Endothelial cell of umbilical vein (primary cell): Measurements from ENCODE around the gene TFB2M. TPM values are rescaled to one million over a fixed set of nuclear protein-coding genes. Genes with fewer than 3 reads are reported as not detected.

Experiments used
- BruUV-seq: library from RNA; stranded (reverse); fragments of 400-500 nt; replicated peaks from 2 replicates; lab custom pipeline; 2021; lab: Mats Ljungman, UMichigan
- CTCF ChIA-PET: fragments of 300-600, 350-600 bp; sonication (Branson Sonifier 250); formaldehyde crosslinking; loops from one replicate; lab custom pipeline; 2021; ENCODE audit warnings: antibody characterized with exemption, inconsistent platforms; lab: Charles Lee
- POLR2A ChIA-PET: fragments of 300-600, 350-600 bp; sonication (Branson Sonifier 250); formaldehyde crosslinking; loops from one replicate; lab custom pipeline; 2021; ENCODE audit warnings: antibody characterized with exemption, inconsistent platforms; lab: Charles Lee
- DNase-seq: peaks from one replicate; pipeline ENCODE4 v3.0.0-alpha.2; 2011; ENCODE audit warnings: low read depth, low spot score
- FAIRE-seq: peaks from 2 replicates; lab custom pipeline; 2011; peaks lifted over from hg19 to GRCh38; lab: Jason Lieb, UNC
- H2AFZ ChIP-seq: 2 replicates; pipeline ENCODE4 v1.6.0; 2012; ENCODE audit warnings: low read depth, low read length, control low read depth, inconsistent platforms
- H3K27ac ChIP-seq: 2 replicates; pipeline ENCODE4 v1.5.1; 2011; ENCODE audit warnings: low read depth, mild to moderate bottlenecking, control low read depth, low read length, moderate library complexity; ENCODE audit not compliant: insufficient read depth
- H3K27me3 ChIP-seq, 2 experiments: 2 replicates each; pipeline versions ENCODE4 v1.6.0 to v1.6.1; 2011; ENCODE audit warnings: low read length in 2 of 2, mixed read lengths in 1 of 2; ENCODE audit not compliant: control insufficient read depth in 2 of 2, insufficient read depth in 2 of 2
- H3K36me3 ChIP-seq, 2 experiments: 2 replicates in 1 of 2; 3 replicates in 1 of 2; pipeline ENCODE4 v1.5.1; 2011; ENCODE audit warnings: low read length in 2 of 2, mild to moderate bottlenecking in 1 of 2, moderate library complexity in 1 of 2; ENCODE audit not compliant: control insufficient read depth in 2 of 2, insufficient read depth in 2 of 2; ENCODE audit errors: extremely low read depth in 1 of 2
- H3K4me1 ChIP-seq: 3 replicates; pipeline ENCODE4 v1.5.1; 2011; ENCODE audit warnings: mild to moderate bottlenecking, low read length; ENCODE audit not compliant: control insufficient read depth, insufficient read depth; ENCODE audit errors: extremely low read depth
- H3K4me2 ChIP-seq: 2 replicates; pipeline ENCODE4 v1.6.1; 2011; ENCODE audit warnings: low read length, control low read depth, mixed read lengths; ENCODE audit not compliant: insufficient read depth
- H3K4me3 ChIP-seq, 3 experiments: fragments of 200-600 bp in 1 of 3; sonication (generic), shearing (Covaris generic) in 1 of 3; replicated peaks in 1 of 3; 2 replicates each; pipeline ENCODE4 v1.5.1; 2011 to 2016; ENCODE audit warnings: control low read depth in 3 of 3, low read length in 3 of 3, mild to moderate bottlenecking in 2 of 3, inconsistent platforms in 1 of 3, low read depth in 1 of 3, moderate library complexity in 1 of 3; ENCODE audit not compliant: insufficient read depth in 1 of 3
- H3K79me2 ChIP-seq: 2 replicates; pipeline ENCODE4 v1.6.0; 2012; ENCODE audit warnings: low read length, inconsistent platforms; ENCODE audit not compliant: control insufficient read depth, insufficient read depth
- H3K9ac ChIP-seq: replicated peaks from 2 replicates; pipeline ENCODE3; 2011; ENCODE audit warnings: low read length, control low read depth; ENCODE audit not compliant: insufficient read depth; ENCODE audit errors: extremely low read depth
- H3K9me1 ChIP-seq: replicated peaks from 3 replicates; pipeline ENCODE4 v1.6.0; 2011; ENCODE audit warnings: mild to moderate bottlenecking, low read length; ENCODE audit not compliant: control insufficient read depth, insufficient read depth; ENCODE audit errors: extremely low read depth
- H3K9me3 ChIP-seq: replicated peaks from 2 replicates; pipeline ENCODE4 v1.5.1; 2012; ENCODE audit warnings: low read length, inconsistent platforms; ENCODE audit not compliant: control insufficient read depth, insufficient read depth
- H4K20me1 ChIP-seq: replicated peaks from 2 replicates; pipeline ENCODE3; 2011; ENCODE audit warnings: mild to moderate bottlenecking, low read length; ENCODE audit not compliant: control insufficient read depth, insufficient read depth; ENCODE audit errors: extremely low read depth
- EZH2 ChIP-seq: IDR thresholded peaks from 2 replicates; pipeline ENCODE4 v1.6.1; 2012; ENCODE audit warnings: borderline replicate concordance, low read depth, mild to moderate bottlenecking, moderate library complexity, low read length, inconsistent platforms; ENCODE audit not compliant: severe bottlenecking
- FOS ChIP-seq: IDR thresholded peaks from 2 replicates; pipeline ENCODE4 v1.6.1; 2011; ENCODE audit warnings: mild to moderate bottlenecking, low read length, moderate library complexity, borderline replicate concordance; ENCODE audit not compliant: insufficient read depth
- GATA2 ChIP-seq: IDR thresholded peaks from 2 replicates; pipeline ENCODE4 v1.7.0; 2011; ENCODE audit warnings: low read depth, mild to moderate bottlenecking, moderate library complexity, mixed read lengths, low read length; ENCODE audit not compliant: insufficient read length, insufficient read depth
- JUN ChIP-seq: IDR thresholded peaks from 2 replicates; pipeline ENCODE4 v1.6.1; 2011; ENCODE audit warnings: borderline replicate concordance, low read depth; ENCODE audit not compliant: insufficient read length, insufficient read depth
- MYC ChIP-seq: IDR thresholded peaks from one replicate; pipeline ENCODE4 v1.6.1; 2011; ENCODE audit warnings: mild to moderate bottlenecking, low read depth, low read length
- POLR2A ChIP-seq: IDR thresholded peaks from 2 replicates; pipeline ENCODE4 v1.6.1; 2012; ENCODE audit warnings: low read depth, mild to moderate bottlenecking, control low read depth, low read length
- POLR2AphosphoS5 ChIP-seq: IDR thresholded peaks from 2 replicates; pipeline ENCODE4 v1.6.1; 2012; ENCODE audit warnings: low read depth, mild to moderate bottlenecking, control low read depth, low read length, moderate library complexity; ENCODE audit not compliant: insufficient read depth
- dilution Hi-C: fragments of 300-500 bp; cut with MboI; formaldehyde crosslinking; loops from one replicate; pipeline ENCODE4 v1.15.0; 2019; ENCODE audit warnings: low sequenced_read_pairs; ENCODE audit not compliant: extremely low pct_ligation_motif_present
- intact Hi-C: fragments of 100-400 bp; cut with micrococcal nuclease; formaldehyde crosslinking; loops from one replicate; pipeline ENCODE4 v1.10.0; 2022
- polyA plus RNA-seq, 4 experiments: library from polyadenylated mRNA; depleted of rRNA in 3 of 4; stranded (reverse) in 3 of 4; unstranded in 1 of 4; fragments of >200 nt; gene quantifications; 2 replicates each; pipeline versions ENCODE4 v1.2.1 to v1.2.3, GENCODE V29; 2011 to 2012; ENCODE audit warnings: missing spikeins in 1 of 4
- total RNA-seq: library from RNA; stranded (reverse); gene quantifications from 2 replicates; pipeline ENCODE4 v1.2.3, GENCODE V29; 2021
- TF ChIP-seq, protein P1 (sequence below): IDR thresholded peaks from 2 replicates; pipeline ENCODE4 v1.6.1; 2011; ENCODE audit not compliant: insufficient read depth, insufficient read length
- TF ChIP-seq, protein P2 (sequence below), 2 donors: IDR thresholded peaks; 1 replicate in 1 of 2; 2 replicates in 1 of 2; pipeline ENCODE4 v1.5.1; 2011; ENCODE audit warnings: low read length in 2 of 2, mild to moderate bottlenecking in 2 of 2, moderate library complexity in 2 of 2, control low read depth in 1 of 2, inconsistent platforms in 1 of 2, low read depth in 1 of 2; ENCODE audit not compliant: insufficient read depth in 1 of 2; ENCODE audit errors: extremely low read depth in 1 of 2

TFB2M gene
- total and polyA plus RNA-seq, 2 donors (not counting 3 experiments of a cell fraction or from before 2014, with no cell fraction given): 8.4 to 14.8 TPM

GRCh38 chr1:246577720-246578106 is 11.7 kb upstream of the TFB2M start:
- ChIA-PET CTCF (no interaction called here), POLR2A (no interaction called here)
- H4K20me1 ChIP-seq: no peaks in the 10 kb centered on the region
- TF ChIP-seq MYC (no peak), POLR2AphosphoS5 (no peak), FOS (no peak), POLR2A (no peak), GATA2 (no peak), EZH2 (no peak), JUN (no peak)
- TF ChIP-seq, protein P1, sequence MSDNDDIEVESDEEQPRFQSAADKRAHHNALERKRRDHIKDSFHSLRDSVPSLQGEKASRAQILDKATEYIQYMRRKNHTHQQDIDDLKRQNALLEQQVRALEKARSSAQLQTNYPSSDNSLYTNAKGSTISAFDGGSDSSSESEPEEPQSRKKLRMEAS: no peak
- TF ChIP-seq, protein P2, sequence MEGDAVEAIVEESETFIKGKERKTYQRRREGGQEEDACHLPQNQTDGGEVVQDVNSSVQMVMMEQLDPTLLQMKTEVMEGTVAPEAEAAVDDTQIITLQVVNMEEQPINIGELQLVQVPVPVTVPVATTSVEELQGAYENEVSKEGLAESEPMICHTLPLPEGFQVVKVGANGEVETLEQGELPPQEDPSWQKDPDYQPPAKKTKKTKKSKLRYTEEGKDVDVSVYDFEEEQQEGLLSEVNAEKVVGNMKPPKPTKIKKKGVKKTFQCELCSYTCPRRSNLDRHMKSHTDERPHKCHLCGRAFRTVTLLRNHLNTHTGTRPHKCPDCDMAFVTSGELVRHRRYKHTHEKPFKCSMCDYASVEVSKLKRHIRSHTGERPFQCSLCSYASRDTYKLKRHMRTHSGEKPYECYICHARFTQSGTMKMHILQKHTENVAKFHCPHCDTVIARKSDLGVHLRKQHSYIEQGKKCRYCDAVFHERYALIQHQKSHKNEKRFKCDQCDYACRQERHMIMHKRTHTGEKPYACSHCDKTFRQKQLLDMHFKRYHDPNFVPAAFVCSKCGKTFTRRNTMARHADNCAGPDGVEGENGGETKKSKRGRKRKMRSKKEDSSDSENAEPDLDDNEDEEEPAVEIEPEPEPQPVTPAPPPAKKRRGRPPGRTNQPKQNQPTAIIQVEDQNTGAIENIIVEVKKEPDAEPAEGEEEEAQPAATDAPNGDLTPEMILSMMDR (IDR thresholded peaks at IDR 0.05; ENCODE audit: extremely low read depth in 1 of 2, insufficient read depth in 1 of 2, low read depth in 1 of 2, low read length in 2 of 2): no peak
- no peak overlapping the region for H3K9ac ChIP-seq
- H3K27ac ChIP-seq: no peak overlapping the region
- H3K9me3 ChIP-seq: no peaks in the 10 kb centered on the region
- H3K27me3 ChIP-seq: no peaks in the 10 kb centered on the region
- dilution Hi-C loops (no loop called here), intact Hi-C loops (no loop called here)
- H3K79me2 ChIP-seq: peaks cover 48% of the 10 kb centered on the region
- FAIRE-seq (no peak), DNase-seq (peak; percentile 37)
- peaks cover 3% of the 10 kb centered on the region for H3K4me1 ChIP-seq
- no peaks in the 10 kb centered on the region for H3K9me1 ChIP-seq
- no peaks in the 10 kb centered on the region for H3K36me3 ChIP-seq
- H3K4me3 ChIP-seq: no peak overlapping the region
- H2AFZ ChIP-seq: no peak overlapping the region
- H3K4me2 ChIP-seq: no peak overlapping the region
- no TSS peak for BruUV-seq
